A673 (cell line): ENCODE data around the gene HIGD1B. TPM values are rescaled to one million over a fixed set of nuclear protein-coding genes. Genes with fewer than 3 reads are reported as not detected.

ENCODE experiments used
- Bru-seq: library from RNA; stranded (reverse); fragments of 400-500 nt; gene quantifications from one replicate; lab custom pipeline; 2021; lab: Mats Ljungman, UMichigan
- BruChase-seq, 2 experiments: library from RNA; stranded (reverse); fragments of 400-500 nt; gene quantifications; one replicate each; lab custom pipeline; 2021; lab: Mats Ljungman, UMichigan
- BruUV-seq: library from RNA; stranded (reverse); fragments of 400-500 nt; replicated peaks from 2 replicates; lab custom pipeline; 2021; lab: Mats Ljungman, UMichigan
- CTCF ChIA-PET: fragments of 300-600 bp; sonication (Branson Sonifier 250); formaldehyde crosslinking; loops from one replicate; lab custom pipeline; 2022; ENCODE audit warnings: antibody characterized with exemption; lab: Charles Lee
- POLR2A ChIA-PET: fragments of 300-600 bp; sonication (Branson Sonifier 250); formaldehyde crosslinking; loops from one replicate; lab custom pipeline; 2022; ENCODE audit warnings: antibody characterized with exemption; ENCODE audit not compliant: low non-redundant PET; lab: Charles Lee
- DNase-seq: peaks from one replicate; pipeline ENCODE4 v3.0.0-alpha.2; 2015; ENCODE audit warnings: low spot score
- H3K27ac ChIP-seq: fragments of 200-600 bp; sonication (generic); 2 replicates; pipeline ENCODE4 v1.5.1; 2016; ENCODE audit warnings: mixed run types, low read depth, mild to moderate bottlenecking, mixed read lengths, antibody characterized with exemption, low read length; ENCODE audit not compliant: poor library complexity, severe bottlenecking
- H3K27me3 ChIP-seq: fragments of 200-600 bp; sonication (generic); replicated peaks from 2 replicates; pipeline ENCODE4 v1.6.1; 2017; ENCODE audit warnings: mixed run types, low read depth, mild to moderate bottlenecking, mixed read lengths, antibody characterized with exemption, low read length; ENCODE audit not compliant: insufficient read depth, poor library complexity
- H3K36me3 ChIP-seq: fragments of 200-600 bp; sonication (generic); 2 replicates; pipeline ENCODE4 v1.6.1; 2016; ENCODE audit warnings: mixed run types, mild to moderate bottlenecking, mixed read lengths, antibody characterized with exemption, low read length; ENCODE audit not compliant: insufficient read depth, poor library complexity, severe bottlenecking
- H3K4me1 ChIP-seq: fragments of 200-600 bp; sonication (generic); 2 replicates; pipeline ENCODE4 v1.6.1; 2017; ENCODE audit warnings: mixed run types, mild to moderate bottlenecking, mixed read lengths, antibody characterized with exemption, low read length; ENCODE audit not compliant: insufficient read depth, poor library complexity, severe bottlenecking
- H3K4me3 ChIP-seq: fragments of 200-600 bp; sonication (generic); 2 replicates; pipeline ENCODE4 v1.5.1; 2016; ENCODE audit warnings: low read depth, mixed run types, mild to moderate bottlenecking, mixed read lengths, low read length; ENCODE audit not compliant: poor library complexity, severe bottlenecking
- H3K9me3 ChIP-seq: fragments of 200-600 bp; sonication (generic); 2 replicates; pipeline ENCODE4 v1.6.1; 2016; ENCODE audit warnings: mixed run types, low read depth, mild to moderate bottlenecking, mixed read lengths, antibody characterized with exemption, low read length; ENCODE audit not compliant: poor library complexity, severe bottlenecking
- CTCF ChIP-seq: fragments of 300-800, 200-600 bp; sonication (generic); conservative IDR thresholded peaks from 2 replicates; pipeline ENCODE4 v1.5.1; 2017; ENCODE audit warnings: low read depth, mild to moderate bottlenecking, antibody characterized with exemption, low read length, moderate library complexity, mixed read lengths
- EZH2 ChIP-seq: fragments of 200-600 bp; sonication (generic); IDR thresholded peaks from 2 replicates; pipeline ENCODE4 v1.6.1; 2017; ENCODE audit warnings: borderline replicate concordance, low read depth, mild to moderate bottlenecking, mixed read lengths, antibody characterized with exemption, low read length; ENCODE audit not compliant: poor library complexity, severe bottlenecking
- intact Hi-C: fragments of 100-400 bp; cut with micrococcal nuclease; formaldehyde crosslinking; loops from one replicate; pipeline ENCODE4 v1.10.0; 2022; ENCODE audit not compliant: unreplicated experiment
- long read RNA-seq: library from polyadenylated mRNA; stranded (forward); transcript quantifications from one replicate; pipeline ENCODE4 v2.0.0, GENCODE V29; 2022
- total RNA-seq: library from RNA; stranded (reverse); gene quantifications from 2 replicates; pipeline ENCODE4 v1.2.3, GENCODE V29; 2021

The HIGD1B gene
- not detected in 2 replicates for total RNA-seq
- Bru-seq, nascent RNA: not detected
- BruChase-seq, experiment 1, labeled RNA remaining after a 2-hour chase: percentile 13 among the genes with signal in this experiment
- not detected for BruChase-seq, experiment 2, labeled RNA remaining after a 6-hour chase
- long read RNA-seq, partial matches to known transcripts: 0 of 1 reads
- long read RNA-seq, other reads (novel, unspliced or antisense): 1 of 1 reads

GRCh38 chr17:44847586-44847985 is at the start of gene HIGD1B:
Gene HIGD1B, plus strand, starts transcription at chr17:44847883. Its CDS starts 270 bp downstream, at chr17:44848153.
- DNase-seq: no peak
- H3K4me3 ChIP-seq: no peak within 1 kb of the TSS
- TF ChIP-seq CTCF (no peak), EZH2 (no peak)
- H3K36me3 ChIP-seq: peaks cover 2% of the 10 kb centered on the region
- no peak within 1 kb of the TSS for H3K27ac ChIP-seq
- ChIA-PET CTCF (no interaction called here), POLR2A (no interaction called here)
- no peaks in the 10 kb centered on the region for H3K27me3 ChIP-seq
- intact Hi-C loops: no loop called here
- BruUV-seq: no TSS peak
- no peaks in the 10 kb centered on the region for H3K9me3 ChIP-seq
- H3K4me1 ChIP-seq: no peaks in the 10 kb centered on the region

- BruUV-seq: no TSS peak
- intact Hi-C loops: no loop called here
- Histone ChIP-seq H3K9me3 (no peaks in the 10 kb centered on the region), H3K27me3 (no peaks in the 10 kb centered on the region), H3K4me3 (no peak overlapping the region), H3K27ac (no peak overlapping the region), H3K4me1 (no peaks in the 10 kb centered on the region), H3K36me3 (peaks cover 5% of the 10 kb centered on the region)
- no peak for TF ChIP-seq CTCF
- no peak for TF ChIP-seq EZH2
- ChIA-PET CTCF (no interaction called here), POLR2A (no interaction called here)
- DNase-seq: no peak
These were observed 49.3 kb upstream of the HIGD1B start for GRCh38 chr17:44798356-44798755.

- peaks cover 20% of the 10 kb centered on the region for H3K36me3 ChIP-seq
- H3K9me3 ChIP-seq: no peaks in the 10 kb centered on the region
- ChIA-PET POLR2A (no interaction called here), CTCF (no interaction called here)
- no peaks in the 10 kb centered on the region for H3K4me1 ChIP-seq
- TF ChIP-seq EZH2 (no peak), CTCF (no peak)
- BruUV-seq: no TSS peak
- no peaks in the 10 kb centered on the region for H3K27me3 ChIP-seq
- H3K4me3 ChIP-seq: no peak overlapping the region
- no peak for DNase-seq
- H3K27ac ChIP-seq: no peak overlapping the region
- intact Hi-C loops: no loop called here
These were observed 45.8 kb upstream of the HIGD1B start for GRCh38 chr17:44801880-44802279.
